ENCODE measurements around the gene MRPS27. TPM values are rescaled to one million over a fixed set of nuclear protein-coding genes. Genes with fewer than 3 reads are reported as not detected.
A peak's percentile ranks its signal among the peaks of the same experiment; 100 is the strongest.

MRPS27 gene
- total and polyA plus RNA-seq, 9 donors: 37.0 to 46.6 (median 41.9) TPM

DNA sequence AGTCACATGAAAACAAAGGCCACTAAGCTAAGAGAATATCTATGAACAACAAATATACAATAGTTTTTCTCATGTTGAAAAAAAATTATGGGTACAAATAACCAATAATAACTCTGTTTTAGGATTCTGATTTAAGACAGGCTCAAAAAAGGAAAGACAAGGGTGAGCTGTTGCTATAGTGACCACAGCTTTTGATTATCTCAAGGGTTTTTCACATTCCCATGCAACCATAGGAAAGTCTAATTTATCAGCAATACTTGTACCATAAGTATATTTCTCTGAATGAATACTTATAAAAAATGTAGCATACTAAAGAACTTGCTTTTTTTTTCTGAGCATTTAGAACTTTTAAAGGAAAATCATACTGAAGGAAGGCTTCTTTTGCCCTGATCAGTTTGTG, 68.0 kb downstream of the MRPS27 start:
- no peak for DNase-seq
- Histone ChIP-seq H3K9me3 (replicated peaks; ENCODE audit: control insufficient read depth, low read depth, low read length) (no peaks in the 10 kb centered on the region), H3K27ac (ENCODE audit: low read length) (no peak overlapping the region), H3K27me3 (ENCODE audit: control insufficient read depth, insufficient read depth, low read length) (no peaks in the 10 kb centered on the region), H3K4me3 (ENCODE audit: low read length) (no peak overlapping the region), H3K36me3 (ENCODE audit: control insufficient read depth, insufficient read depth, low read length) (no peaks in the 10 kb centered on the region), H3K4me1 (ENCODE audit: control insufficient read depth, insufficient read depth, low read length) (peaks cover 5% of the 10 kb centered on the region)

DNA sequence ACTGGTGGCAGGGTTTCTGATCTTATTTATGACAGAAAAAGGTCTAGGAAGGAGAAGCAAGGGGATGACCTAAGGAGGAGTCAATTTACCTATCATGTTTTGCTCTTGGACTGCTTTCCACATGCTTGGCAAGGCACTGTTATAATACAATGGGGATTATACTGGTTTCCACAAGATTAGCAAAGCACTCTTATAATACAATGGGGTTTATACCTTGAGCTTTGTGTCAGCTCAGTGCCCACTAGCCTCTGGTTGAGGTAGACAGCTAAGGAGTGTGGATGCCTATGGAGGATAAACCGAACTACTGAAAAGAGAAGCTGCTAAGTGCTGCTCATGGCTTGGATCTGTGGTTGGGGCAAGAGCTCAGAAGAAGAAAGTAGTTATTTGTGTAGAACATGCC, 68.7 kb downstream of the MRPS27 start:
- 90% methylated on average over 1 of the region's 1 CpG for WGBS (ENCODE audit: insufficient coverage)
- peaks cover 5% of the 10 kb centered on the region for H3K4me1 ChIP-seq (ENCODE audit: control insufficient read depth, insufficient read depth, low read length)

DNA sequence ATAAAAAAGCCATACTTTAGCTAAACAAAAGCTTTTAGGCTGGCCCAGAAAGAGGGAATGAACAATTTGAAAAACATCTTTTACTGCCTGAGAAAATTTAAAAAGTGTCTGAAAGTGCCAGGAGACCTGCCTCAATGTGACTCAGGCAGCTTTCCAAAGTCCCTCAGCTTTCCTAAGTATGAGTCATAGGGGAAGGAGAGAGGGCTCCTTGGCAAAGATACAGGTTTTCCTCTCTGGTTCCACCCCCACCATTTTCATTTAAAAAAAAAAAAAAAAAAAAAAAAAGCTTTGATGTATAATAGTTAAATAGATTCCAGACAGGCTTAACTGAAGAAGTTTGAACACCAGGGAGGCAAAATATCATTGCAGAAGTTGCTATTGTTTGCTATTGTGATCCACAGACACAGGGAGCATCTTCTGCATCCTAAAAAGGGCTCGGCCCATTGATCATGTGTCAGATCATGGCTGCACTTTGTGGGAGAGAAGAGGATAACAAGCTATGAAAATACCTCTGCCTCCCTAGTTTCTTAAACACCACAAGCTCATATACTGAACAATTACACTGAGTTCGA, 71.5 kb downstream of the MRPS27 start:
- H3K4me1 ChIP-seq (ENCODE audit: control insufficient read depth, insufficient read depth, low read length): peaks cover 8% of the 10 kb centered on the region
- no CpG with 5 or more reads among the region's 2 CpGs for WGBS (ENCODE audit: insufficient coverage)
- H3K4me3 ChIP-seq (ENCODE audit: low read length): no peak overlapping the region
- H3K36me3 ChIP-seq (ENCODE audit: control insufficient read depth, insufficient read depth, low read length): no peaks in the 10 kb centered on the region
- peak; percentile 86 for DNase-seq
- H3K9me3 ChIP-seq (replicated peaks; ENCODE audit: control insufficient read depth, low read depth, low read length): no peaks in the 10 kb centered on the region
- H3K27me3 ChIP-seq (ENCODE audit: control insufficient read depth, insufficient read depth, low read length): no peaks in the 10 kb centered on the region
- H3K27ac ChIP-seq (ENCODE audit: low read length): no peak overlapping the region

More for the DNA sequence above, 68.7 kb downstream of the MRPS27 start:
- Histone ChIP-seq H3K27ac (ENCODE audit: low read length) (no peak overlapping the region), H3K27me3 (ENCODE audit: control insufficient read depth, insufficient read depth, low read length) (no peaks in the 10 kb centered on the region), H3K9me3 (replicated peaks; ENCODE audit: control insufficient read depth, low read depth, low read length) (no peaks in the 10 kb centered on the region), H3K36me3 (ENCODE audit: control insufficient read depth, insufficient read depth, low read length) (no peaks in the 10 kb centered on the region), H3K4me3 (ENCODE audit: low read length) (no peak overlapping the region)
- no peak for DNase-seq

DNA sequence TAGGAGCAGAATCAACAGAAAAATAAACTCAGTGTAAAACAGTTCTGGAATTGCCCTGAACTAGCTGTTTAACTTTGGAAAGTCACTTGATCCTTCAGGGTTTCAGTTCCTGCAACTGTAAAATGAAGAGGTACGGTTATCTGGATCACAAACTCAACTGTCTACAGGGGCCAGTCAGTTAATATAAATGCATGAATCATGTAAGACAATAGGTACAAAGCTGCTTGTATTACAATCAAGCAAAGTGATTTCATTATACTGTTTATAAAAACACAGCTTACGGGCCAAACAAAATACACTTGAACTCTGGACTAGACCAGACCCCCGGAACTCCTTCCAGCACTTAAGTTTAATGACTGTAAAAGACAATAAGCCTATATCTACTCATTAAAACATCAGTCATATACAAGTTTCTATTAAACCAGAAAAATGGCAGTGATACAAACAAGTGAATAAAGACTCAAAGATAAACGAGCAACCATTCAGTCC, 73.0 kb downstream of the MRPS27 start:
- Histone ChIP-seq H3K9me3 (replicated peaks; ENCODE audit: control insufficient read depth, low read depth, low read length) (no peaks in the 10 kb centered on the region), H3K27me3 (ENCODE audit: control insufficient read depth, insufficient read depth, low read length) (no peaks in the 10 kb centered on the region), H3K4me1 (ENCODE audit: control insufficient read depth, insufficient read depth, low read length) (peaks cover 8% of the 10 kb centered on the region), H3K27ac (ENCODE audit: low read length) (no peak overlapping the region), H3K36me3 (ENCODE audit: control insufficient read depth, insufficient read depth, low read length) (no peaks in the 10 kb centered on the region), H3K4me3 (ENCODE audit: low read length) (no peak overlapping the region)
- 40% methylated on average over 1 of the region's 4 CpGs for WGBS (ENCODE audit: insufficient coverage)
- peak; percentile 35 for DNase-seq

DNA sequence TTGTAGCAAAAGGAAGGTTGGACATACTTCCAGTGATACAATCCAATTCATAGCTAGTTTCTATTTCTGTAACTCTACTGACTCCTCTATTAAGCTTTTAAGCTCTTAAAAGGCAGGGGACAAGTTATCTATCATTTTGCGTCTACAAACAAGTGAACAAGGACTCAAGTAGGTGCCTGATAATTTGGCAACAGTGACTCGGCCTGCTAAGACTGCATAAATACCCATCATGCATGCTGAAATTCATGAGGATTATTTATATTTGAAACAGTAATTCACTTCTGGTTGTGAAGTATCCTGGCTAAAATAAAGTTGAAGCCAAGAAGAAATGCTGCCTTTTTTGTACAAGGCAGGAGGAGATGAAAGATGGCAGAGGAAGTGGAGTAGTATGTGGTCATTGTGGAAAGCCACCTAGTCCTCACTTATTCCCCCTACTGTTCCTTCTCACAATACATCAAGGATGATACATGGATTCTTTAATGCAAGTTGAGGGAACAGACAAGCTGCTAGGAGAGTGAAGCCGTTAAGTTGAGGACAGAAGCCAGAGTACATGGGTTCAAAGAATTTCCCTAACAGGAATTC, 74.0 kb downstream of the MRPS27 start:
- WGBS (ENCODE audit: insufficient coverage): no CpG with 5 or more reads among the region's 3 CpGs
- H3K27ac ChIP-seq (ENCODE audit: low read length): no peak overlapping the region
- H3K4me1 ChIP-seq (ENCODE audit: control insufficient read depth, insufficient read depth, low read length): peaks cover 8% of the 10 kb centered on the region

DNA sequence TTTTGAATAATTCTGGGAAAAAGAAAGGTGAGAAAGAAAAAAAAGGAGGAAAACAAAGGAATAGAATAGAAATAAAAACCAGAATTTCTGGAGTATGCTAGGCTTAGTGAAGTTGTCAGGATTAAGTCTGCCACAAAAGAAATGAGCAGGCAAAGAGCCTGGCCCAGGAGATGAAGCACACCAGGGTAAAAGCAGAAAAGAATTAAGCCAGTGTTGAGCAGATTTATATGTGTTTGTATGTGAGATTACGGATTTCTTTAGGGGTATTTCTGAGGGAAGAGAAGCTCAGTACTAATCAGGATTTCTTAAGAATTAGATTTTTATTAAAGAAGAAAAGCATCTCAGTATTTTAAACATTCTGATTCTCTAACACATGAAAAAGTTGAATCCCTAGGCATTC, 74.5 kb downstream of the MRPS27 start:
- no CpG with 5 or more reads among the region's 1 CpG for WGBS (ENCODE audit: insufficient coverage)
- Histone ChIP-seq H3K27me3 (ENCODE audit: control insufficient read depth, insufficient read depth, low read length) (no peaks in the 10 kb centered on the region), H3K9me3 (replicated peaks; ENCODE audit: control insufficient read depth, low read depth, low read length) (no peaks in the 10 kb centered on the region), H3K27ac (ENCODE audit: low read length) (no peak overlapping the region), H3K4me1 (ENCODE audit: control insufficient read depth, insufficient read depth, low read length) (peaks cover 8% of the 10 kb centered on the region), H3K4me3 (ENCODE audit: low read length) (no peak overlapping the region), H3K36me3 (ENCODE audit: control insufficient read depth, insufficient read depth, low read length) (no peaks in the 10 kb centered on the region)
- DNase-seq: no peak

More for the DNA sequence above, 74.0 kb downstream of the MRPS27 start:
- Histone ChIP-seq H3K9me3 (replicated peaks; ENCODE audit: control insufficient read depth, low read depth, low read length) (no peaks in the 10 kb centered on the region), H3K36me3 (ENCODE audit: control insufficient read depth, insufficient read depth, low read length) (no peaks in the 10 kb centered on the region), H3K27me3 (ENCODE audit: control insufficient read depth, insufficient read depth, low read length) (no peaks in the 10 kb centered on the region), H3K4me3 (ENCODE audit: low read length) (no peak overlapping the region)
- DNase-seq: peak; percentile 53

DNA sequence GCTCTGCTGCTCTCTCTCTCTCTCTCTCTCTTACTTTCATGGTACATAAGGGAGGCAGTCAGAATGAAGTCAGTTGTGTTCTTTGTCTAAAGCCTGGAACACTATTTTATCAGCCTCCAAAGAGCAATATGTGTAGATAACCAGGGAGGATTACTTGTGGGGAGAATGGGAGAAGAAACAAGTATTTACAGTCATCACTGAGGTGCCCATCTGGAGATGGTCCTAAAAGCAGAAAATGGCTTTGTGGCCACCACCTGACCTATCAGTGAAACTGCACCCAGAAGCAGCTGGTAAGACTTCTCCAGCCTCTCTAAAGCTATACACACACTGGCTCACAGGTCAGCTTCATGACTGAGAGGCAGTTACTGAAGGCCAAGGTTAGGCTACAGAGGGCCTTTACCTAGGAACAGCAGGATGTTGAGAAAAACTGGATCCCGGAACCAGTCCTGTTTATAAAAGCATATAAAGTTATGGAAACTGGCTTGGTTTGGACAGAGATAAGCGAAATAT, 75.1 kb downstream of the MRPS27 start:
- Histone ChIP-seq H3K36me3 (ENCODE audit: control insufficient read depth, insufficient read depth, low read length) (no peaks in the 10 kb centered on the region), H3K27ac (ENCODE audit: low read length) (no peak overlapping the region), H3K4me1 (ENCODE audit: control insufficient read depth, insufficient read depth, low read length) (peaks cover 8% of the 10 kb centered on the region), H3K4me3 (ENCODE audit: low read length) (no peak overlapping the region), H3K27me3 (ENCODE audit: control insufficient read depth, insufficient read depth, low read length) (no peaks in the 10 kb centered on the region), H3K9me3 (replicated peaks; ENCODE audit: control insufficient read depth, low read depth, low read length) (no peaks in the 10 kb centered on the region)
- WGBS (ENCODE audit: insufficient coverage): 78% methylated on average over 1 of the region's 2 CpGs
- peak; percentile 30 for DNase-seq

DNA sequence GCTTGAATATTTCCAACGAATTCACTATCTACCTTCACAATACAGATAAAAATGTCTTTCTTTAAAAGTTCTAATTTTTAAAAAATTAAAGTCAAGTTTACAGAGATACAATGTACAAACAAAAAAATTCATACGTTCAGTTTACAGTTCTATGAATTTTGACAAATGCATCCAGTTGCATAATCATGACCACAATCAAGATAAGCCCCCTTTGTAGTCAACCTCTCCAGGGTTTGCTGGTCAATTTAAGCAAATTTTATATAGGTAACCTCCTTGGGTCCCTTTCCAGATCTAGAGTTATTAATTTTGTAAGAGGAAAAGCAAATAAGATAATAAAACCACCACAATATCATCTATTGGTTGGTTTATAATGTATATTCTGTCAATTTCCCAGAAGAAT, 76.3 kb downstream of the MRPS27 start:
- H3K9me3 ChIP-seq (replicated peaks; ENCODE audit: control insufficient read depth, low read depth, low read length): no peaks in the 10 kb centered on the region
- no peaks in the 10 kb centered on the region for H3K36me3 ChIP-seq (ENCODE audit: control insufficient read depth, insufficient read depth, low read length)
- WGBS (ENCODE audit: insufficient coverage): no CpG with 5 or more reads among the region's 2 CpGs
- DNase-seq: no peak
- H3K4me3 ChIP-seq (ENCODE audit: low read length): no peak overlapping the region
- peaks cover 8% of the 10 kb centered on the region for H3K4me1 ChIP-seq (ENCODE audit: control insufficient read depth, insufficient read depth, low read length)
- H3K27ac ChIP-seq (ENCODE audit: low read length): no peak overlapping the region
- no peaks in the 10 kb centered on the region for H3K27me3 ChIP-seq (ENCODE audit: control insufficient read depth, insufficient read depth, low read length)

DNA sequence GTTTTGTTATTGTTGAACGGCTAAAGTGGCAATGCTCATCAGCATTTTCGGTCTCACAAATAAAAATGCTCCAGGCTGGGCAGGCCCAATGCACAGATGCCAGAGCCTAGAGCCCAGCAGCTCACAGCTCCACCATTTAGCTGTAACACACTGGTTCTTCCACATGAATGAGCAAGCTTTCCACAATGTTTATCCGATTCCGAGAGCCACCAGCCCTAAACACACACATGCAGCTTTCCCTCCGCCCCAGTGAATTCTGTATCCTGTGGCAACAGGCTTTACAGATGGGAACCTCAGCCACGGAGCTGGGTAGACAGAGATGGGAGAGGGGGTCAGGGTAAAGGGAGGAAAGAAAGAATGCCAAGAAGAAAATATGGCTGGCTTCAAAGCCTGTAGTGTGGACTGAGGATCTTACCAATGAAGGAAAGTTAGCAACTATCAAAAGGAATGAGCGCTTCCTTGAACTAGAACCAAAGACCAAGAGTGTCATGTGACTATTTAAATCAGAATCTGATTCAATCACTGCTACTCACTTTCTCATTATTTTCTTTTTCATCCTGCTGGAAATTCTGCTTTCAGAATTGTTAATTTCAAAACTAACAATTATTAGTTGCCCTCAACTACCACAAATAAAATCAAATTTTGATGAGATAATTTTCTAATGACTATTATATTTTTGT, 77.1 kb downstream of the MRPS27 start:
- 74% methylated on average over 4 of the region's 7 CpGs for WGBS (ENCODE audit: insufficient coverage)
- no peaks in the 10 kb centered on the region for H3K27me3 ChIP-seq (ENCODE audit: control insufficient read depth, insufficient read depth, low read length)
- H3K36me3 ChIP-seq (ENCODE audit: control insufficient read depth, insufficient read depth, low read length): no peaks in the 10 kb centered on the region
- no peak for DNase-seq
- H3K27ac ChIP-seq (ENCODE audit: low read length): no peak overlapping the region
- H3K4me1 ChIP-seq (ENCODE audit: control insufficient read depth, insufficient read depth, low read length): peaks cover 3% of the 10 kb centered on the region
- H3K9me3 ChIP-seq (replicated peaks; ENCODE audit: control insufficient read depth, low read depth, low read length): no peaks in the 10 kb centered on the region
- H3K4me3 ChIP-seq (ENCODE audit: low read length): no peak overlapping the region

DNA sequence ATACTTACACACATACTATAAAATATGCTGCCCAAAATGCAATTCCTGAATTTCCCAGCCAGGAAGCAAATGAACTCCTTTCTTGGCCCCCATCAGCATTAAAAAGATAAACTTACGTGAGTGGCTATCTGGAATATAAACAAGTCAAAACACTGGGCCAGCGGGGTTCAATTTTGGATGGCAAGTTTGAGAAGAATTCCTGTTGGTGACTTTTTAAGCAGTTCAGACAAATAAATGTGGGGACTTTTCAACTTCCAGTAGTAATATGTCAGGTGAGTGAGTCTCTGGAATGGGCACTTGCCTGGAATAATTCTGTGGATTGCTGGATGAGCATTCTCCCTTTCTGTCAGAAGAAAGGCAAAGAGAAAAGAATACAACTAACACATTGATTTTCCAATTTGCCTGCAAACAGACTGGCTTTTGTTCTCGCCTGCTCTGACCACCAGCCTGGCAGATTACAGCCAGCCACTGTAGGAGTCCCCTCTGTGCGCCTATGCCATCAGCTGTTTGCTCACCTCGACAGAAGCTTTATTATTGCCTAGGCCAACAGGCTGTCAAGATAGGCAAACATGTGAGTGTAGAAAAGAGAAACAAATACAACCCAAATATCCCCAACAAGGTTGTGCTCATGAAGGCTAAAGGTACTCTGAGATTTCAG, 78.6 kb downstream of the MRPS27 start:
- H3K27ac ChIP-seq (ENCODE audit: low read length): no peak overlapping the region
- H3K4me3 ChIP-seq (ENCODE audit: low read length): no peak overlapping the region
- no peaks in the 10 kb centered on the region for H3K9me3 ChIP-seq (replicated peaks; ENCODE audit: control insufficient read depth, low read depth, low read length)
- no peak for DNase-seq
- H3K27me3 ChIP-seq (ENCODE audit: control insufficient read depth, insufficient read depth, low read length): no peaks in the 10 kb centered on the region
- peaks cover 3% of the 10 kb centered on the region for H3K4me1 ChIP-seq (ENCODE audit: control insufficient read depth, insufficient read depth, low read length)
- peaks cover 6% of the 10 kb centered on the region for H3K36me3 ChIP-seq (ENCODE audit: control insufficient read depth, insufficient read depth, low read length)
- WGBS (ENCODE audit: insufficient coverage): 100% methylated on average over 2 of the region's 5 CpGs

All from muscle of leg (tissue), 11 donors.